ENCODE measurements around the gene BHLHE23.
A peak's percentile ranks its signal among the peaks of the same experiment; 100 is the strongest.

BHLHE23 gene

GRCh38 chr20:62991196-62991807 is 15.5 kb downstream of the BHLHE23 start:
- DNase-seq (ENCODE audit: low spot score): no peak

GRCh38 chr20:62990306-62990825 is 16.4 kb downstream of the BHLHE23 start:
- no peak for DNase-seq (ENCODE audit: low spot score)

DNA sequence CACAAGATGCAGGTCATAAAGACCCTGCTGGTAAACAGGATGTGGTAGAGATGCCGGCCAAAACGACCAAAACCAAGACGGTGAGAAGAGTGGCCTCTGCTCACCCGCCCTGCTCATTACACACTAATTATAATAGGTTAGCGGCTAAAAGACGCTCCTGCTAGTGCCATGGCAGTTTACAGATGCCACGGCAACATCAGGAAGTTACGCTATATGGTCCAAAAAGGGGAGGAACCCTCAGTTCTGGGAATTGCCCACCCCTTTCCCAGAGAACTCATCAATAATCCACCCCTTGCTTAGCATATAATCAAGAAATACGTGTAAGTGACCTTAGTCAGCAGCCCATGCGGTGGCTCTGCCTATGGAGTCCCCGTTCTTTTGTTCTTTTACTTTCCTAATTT is 17.6 kb downstream of the BHLHE23 start:
- DNase-seq (ENCODE audit: low spot score): no peak

GRCh38 chr20:62987114-62987513 is 19.6 kb downstream of the BHLHE23 start:
- no peak for DNase-seq (ENCODE audit: low spot score)

DNA sequence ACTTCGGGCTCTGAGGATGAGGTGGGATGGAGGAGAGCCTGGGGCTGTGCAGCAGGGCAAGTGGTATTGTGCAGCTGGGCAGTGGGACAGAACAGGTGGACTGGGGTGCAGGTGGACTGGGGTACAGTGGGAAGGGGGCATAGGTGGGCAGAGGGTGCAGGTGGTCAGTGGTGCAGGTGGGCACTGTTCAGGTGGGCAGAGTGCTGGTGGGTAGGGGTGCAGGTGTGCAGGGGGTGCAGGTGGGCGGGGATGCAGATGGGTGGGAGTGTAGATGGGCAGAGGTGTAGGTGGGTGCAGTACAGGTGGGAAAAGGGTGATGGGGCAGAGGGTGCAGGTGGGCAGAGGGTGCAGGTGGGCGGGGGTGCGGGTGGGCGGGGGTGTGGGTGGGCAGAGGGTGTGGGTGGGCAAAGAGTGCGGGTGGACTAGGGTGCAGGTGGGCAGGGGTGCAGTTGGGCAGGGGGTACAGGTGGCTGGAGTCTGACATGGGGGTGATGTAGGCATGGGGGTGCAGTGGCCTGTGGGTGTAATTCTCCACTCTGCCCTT is 20.4 kb downstream of the BHLHE23 start:
- no peak for DNase-seq (ENCODE audit: low spot score)

GRCh38 chr20:62985444-62985778 is 21.4 kb downstream of the BHLHE23 start:
- no peak for DNase-seq (ENCODE audit: low spot score)

- DNase-seq (ENCODE audit: low spot score): no peak
Measured at GRCh38 chr20:62984666-62985443, 21.9 kb downstream of the BHLHE23 start.

DNA sequence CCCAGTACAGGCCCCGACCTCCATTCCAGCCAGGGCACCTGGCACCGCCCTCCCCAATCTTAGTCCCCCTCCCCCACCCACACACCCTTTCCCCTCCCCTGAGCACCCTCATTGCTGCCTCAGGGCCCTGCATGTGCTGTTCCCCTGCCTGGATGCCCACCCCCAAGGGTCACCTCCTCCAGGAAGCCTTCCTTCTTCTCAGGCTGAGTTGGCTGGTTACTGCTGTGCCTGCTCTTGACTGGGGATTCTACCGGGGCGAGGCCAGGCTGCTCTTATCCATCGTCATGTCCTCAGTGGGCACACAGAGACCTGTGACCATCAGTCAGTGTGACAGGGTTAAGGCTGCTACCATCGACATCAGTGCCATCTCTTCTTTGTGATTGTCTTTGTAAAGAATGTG is 23.6 kb downstream of the BHLHE23 start:
- DNase-seq (ENCODE audit: low spot score): no peak

DNA sequence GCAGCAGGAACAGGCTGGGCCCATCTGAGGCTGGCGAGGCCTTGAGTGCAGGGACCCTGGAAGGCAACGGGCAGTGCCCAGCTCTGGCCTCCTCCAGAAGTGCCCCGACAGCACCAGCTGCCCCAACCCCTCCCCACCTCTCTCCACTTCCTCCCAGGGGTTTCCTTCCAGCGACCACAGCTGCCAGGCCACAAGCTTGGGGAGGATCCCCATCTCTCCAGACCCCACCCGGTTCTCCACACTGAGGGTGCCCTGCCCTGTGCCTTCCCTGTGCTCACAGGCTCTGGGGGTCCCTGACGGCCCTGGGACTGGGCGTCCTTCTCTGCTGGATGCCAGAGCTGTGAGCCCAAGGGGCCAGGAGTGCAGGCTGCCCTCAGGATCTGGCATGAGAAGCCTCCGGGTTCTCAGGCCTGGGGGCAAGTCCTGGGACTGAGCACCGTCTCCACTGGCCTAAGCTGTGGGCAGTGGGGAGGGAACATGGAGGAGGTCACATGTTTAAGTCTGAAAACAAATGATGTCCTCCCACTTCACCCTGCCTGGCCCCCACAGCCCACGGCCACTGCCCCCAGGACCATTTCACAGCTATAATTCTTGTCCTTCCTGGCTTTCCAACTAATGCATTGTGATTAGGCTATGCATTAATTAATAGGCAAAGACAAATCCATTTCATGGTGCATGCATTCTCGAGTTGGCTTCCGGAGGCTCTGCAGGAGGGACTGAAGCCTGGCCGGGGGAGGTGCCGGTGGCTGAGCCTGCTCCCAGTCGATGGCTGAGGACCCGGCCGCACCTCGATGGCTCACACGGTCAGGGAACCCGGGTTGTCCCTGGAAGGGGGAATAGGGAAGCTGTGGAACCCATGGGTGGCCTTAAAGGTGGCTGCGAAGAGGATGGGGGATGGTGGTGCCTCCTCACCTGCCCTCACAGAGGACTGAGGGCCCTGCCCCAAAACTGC is 24.4 kb downstream of the BHLHE23 start:
- DNase-seq (ENCODE audit: low spot score): no peak

DNA sequence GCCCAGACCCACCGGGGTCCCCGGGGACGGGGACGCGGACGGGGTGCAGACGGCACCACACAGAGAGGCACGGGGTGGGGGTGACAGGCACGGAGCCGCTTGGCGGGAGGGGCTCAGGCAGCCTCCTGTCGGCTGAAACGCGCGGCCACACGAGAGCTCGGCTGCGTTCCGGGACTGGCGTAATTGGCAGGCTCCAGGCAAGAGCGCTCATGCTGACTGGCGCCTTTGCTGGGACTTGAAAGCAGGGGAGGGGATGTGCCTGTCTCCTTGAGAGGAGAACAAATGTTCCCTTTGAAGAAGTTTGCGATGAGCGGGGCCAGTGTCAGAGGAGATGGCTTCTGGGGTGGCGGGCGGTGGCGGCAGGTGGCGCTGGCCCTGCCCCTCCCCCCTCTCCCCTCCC is 25.8 kb downstream of the BHLHE23 start:
- DNase-seq (ENCODE audit: low spot score): peak; percentile 42

DNA sequence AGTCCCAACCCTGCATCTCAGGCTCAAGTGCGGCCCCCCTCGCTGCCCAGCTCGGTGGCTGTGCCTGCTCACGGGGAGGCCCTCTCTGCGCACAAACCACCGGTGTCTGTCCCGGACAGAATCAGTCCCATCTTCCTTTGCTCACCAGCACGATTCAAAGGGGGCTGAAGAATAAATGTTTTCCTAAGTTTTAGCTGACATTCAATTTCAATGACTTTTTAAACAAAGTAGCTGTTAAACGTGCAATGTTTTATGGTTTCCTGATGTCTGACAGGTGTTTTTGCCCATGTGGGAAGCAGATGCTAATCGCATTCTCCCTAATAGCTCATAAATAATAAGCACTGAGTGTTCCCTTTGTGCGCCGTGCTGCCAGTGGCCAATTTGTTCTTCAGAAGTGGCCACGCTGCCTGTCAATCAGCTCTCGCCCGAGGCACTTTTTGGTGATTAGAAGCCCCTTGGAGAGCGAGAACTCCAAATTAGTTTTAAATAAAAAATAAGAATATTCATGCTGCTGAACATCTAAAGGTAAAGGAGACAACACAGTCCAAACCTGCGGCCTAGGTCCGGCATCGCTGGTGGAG is 26.3 kb downstream of the BHLHE23 start:
- DNase-seq (ENCODE audit: low spot score): no peak

GRCh38 chr20:62979876-62980373 is 26.8 kb downstream of the BHLHE23 start:
- no peak for DNase-seq (ENCODE audit: low spot score)

DNA sequence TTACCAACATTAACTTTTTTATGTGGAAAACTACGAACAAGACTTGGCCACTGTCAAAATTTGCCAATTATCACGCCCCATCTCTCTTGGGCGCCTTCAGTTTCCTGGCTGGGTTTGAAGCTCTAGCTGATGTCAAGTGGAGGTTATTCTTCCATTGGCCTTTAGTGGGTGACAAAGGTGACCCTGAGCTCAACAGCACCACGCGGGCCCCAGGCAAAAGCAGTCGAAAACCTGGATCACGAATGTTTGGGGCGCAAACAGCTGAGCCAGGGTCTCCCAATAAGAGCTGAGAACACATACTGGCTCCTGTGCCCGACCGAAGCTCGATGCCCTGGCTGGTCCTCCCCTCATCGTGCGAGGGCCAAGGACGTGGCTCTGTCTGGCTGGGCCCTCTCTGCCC is 27.5 kb downstream of the BHLHE23 start:
- DNase-seq (ENCODE audit: low spot score): no peak

DNA sequence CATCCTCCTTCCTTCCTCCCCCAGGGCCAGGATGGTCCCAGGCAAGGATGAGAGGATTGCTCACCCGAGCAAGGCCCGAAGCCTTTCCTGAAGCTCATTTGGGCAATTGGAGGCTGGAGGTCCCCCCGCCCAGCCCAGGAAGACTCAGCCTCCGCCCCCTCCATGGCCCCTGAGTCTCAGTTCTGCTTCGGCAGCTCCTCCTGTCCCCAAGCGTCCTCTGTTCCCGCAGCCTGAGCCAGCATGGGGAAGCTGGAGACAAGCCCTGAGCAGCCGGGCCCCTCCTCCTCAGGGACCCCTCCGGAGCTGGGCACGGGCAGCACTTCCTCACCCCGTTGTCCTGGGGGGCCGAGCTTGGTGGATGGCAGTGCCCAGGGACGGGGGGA is 28.2 kb downstream of the BHLHE23 start:
- DNase-seq (ENCODE audit: low spot score): no peak

- DNase-seq (ENCODE audit: low spot score): no peak
Measured at GRCh38 chr20:62977613-62978560, 28.9 kb downstream of the BHLHE23 start.

- no peak for DNase-seq (ENCODE audit: low spot score)
Measured at GRCh38 chr20:62976886-62977285, 29.9 kb downstream of the BHLHE23 start.

DNA sequence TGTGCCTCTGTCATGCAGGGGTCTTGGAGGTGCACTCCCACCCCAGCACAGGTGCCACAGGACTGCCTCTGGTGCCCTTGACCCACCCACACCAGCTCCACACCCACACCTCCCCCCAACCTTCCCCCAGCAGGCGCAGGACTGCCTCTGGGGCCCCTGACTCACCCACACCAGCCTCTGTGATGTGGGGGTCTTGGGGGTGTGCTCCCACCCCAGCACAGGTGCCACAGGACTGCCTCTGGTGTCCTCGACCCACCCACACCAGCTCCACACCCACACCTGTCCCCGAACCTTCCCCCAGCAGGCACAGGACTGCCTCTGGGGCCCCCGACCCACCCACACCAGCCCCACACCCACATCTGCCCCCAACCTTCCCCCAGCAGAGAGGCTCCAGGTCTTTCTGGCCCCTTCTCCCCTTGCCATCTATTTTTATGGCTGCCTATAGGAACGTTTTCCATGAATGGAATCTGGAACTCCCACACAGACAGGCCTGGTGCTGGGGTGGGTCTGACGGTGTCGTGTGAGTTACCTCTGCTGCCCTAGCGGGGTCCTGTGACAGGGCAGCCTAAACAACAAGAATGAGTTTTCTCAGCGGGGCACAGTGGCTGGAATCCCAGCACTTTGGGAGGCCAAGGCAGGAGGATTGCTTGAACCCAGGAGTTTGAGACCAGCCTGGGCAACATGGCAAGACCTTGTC is 30.8 kb downstream of the BHLHE23 start:
- DNase-seq (ENCODE audit: low spot score): no peak

GRCh38 chr20:62975251-62975760 is 31.5 kb downstream of the BHLHE23 start:
- no peak for DNase-seq (ENCODE audit: low spot score)

GRCh38 chr20:62972845-62973745 is 33.7 kb downstream of the BHLHE23 start:
- DNase-seq (ENCODE audit: low spot score): no peak

Data from GM03348 (cell line).